Thoracic aorta (tissue), 2 donors: ENCODE results near the gene NRXN2. TPM values are rescaled to one million over a fixed set of nuclear protein-coding genes. Genes with fewer than 3 reads are reported as not detected.

Source experiments
- ATAC-seq: fragments of 150-250 bp; one replicate; pipeline ENCODE4 v1.8.0; 2017; ENCODE audit warnings: low read depth; ENCODE audit not compliant: insufficient number of reproducible peaks, low FRiP score
- DNase-seq: peaks from one replicate; pipeline ENCODE4 v3.0.0-alpha.2; 2020; ENCODE audit warnings: low spot score
- H3K27ac ChIP-seq, 2 donors: fragments of 200-600 bp; sonication (generic); 1 replicate in 1 of 2; 2 replicates in 1 of 2; pipeline ENCODE4 v1.5.1; 2016; ENCODE audit warnings: mild to moderate bottlenecking in 2 of 2, moderate library complexity in 2 of 2
- H3K27me3 ChIP-seq: fragments of 200-600 bp; sonication (generic); replicated peaks from 2 replicates; pipeline ENCODE4 v1.6.0; 2016; ENCODE audit warnings: mild to moderate bottlenecking; ENCODE audit not compliant: insufficient read depth
- H3K36me3 ChIP-seq: fragments of 200-600 bp; sonication (generic); one replicate; pipeline ENCODE4 v1.5.1; 2016
- H3K4me1 ChIP-seq, 2 donors: fragments of 200-600 bp; sonication (generic); 1 replicate in 1 of 2; 2 replicates in 1 of 2; pipeline versions ENCODE4 v1.5.1 to v1.6.0; 2016; ENCODE audit warnings: low read depth in 2 of 2, mild to moderate bottlenecking in 1 of 2; ENCODE audit not compliant: control insufficient read depth in 1 of 2
- H3K4me3 ChIP-seq: fragments of 200-600 bp; sonication (generic); 2 replicates; pipeline ENCODE4 v1.5.1; 2016; ENCODE audit warnings: mild to moderate bottlenecking
- H3K9me3 ChIP-seq: fragments of 200-600 bp; sonication (generic); 2 replicates; pipeline ENCODE4 v1.5.1; 2016
- total RNA-seq, 2 donors: library from RNA; depleted of rRNA; stranded (reverse); fragments of >200 nt; gene quantifications; one replicate each; pipeline versions ENCODE4 v1.1.0 to v1.2.3, GENCODE V29; 2016
- TF ChIP-seq, protein P1 (sequence below): fragments of 200-600 bp; sonication (generic); IDR thresholded peaks from one replicate; pipeline ENCODE4 v1.5.1; 2019; ENCODE audit warnings: antibody characterized with exemption

The NRXN2 gene
- total RNA-seq, 2 donors from 2014 or later, result 40.3 to 41.3 TPM

DNA sequence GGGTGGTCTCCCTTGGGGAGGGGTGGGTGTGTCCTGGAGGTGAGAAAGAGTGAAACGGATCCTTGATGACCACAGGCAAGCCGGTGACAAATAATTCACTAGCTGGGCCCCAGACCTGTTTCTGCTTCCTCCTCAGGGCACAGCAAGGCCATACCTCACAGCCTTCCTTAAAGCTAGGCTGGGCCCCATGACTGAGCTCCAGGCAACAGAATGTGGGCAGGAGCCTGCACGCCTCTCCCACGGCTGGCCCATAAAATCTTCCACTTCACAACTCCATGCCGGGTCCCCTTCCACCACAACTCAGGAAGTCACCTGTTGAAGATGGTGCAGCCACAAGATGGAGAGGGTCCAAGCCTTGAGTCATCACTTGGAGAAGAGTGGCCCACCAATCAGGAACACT, 108.1 kb downstream of the NRXN2 start:
- no peak for DNase-seq
- Histone ChIP-seq H3K4me3 (no peak overlapping the region), H3K9me3 (no peaks in the 10 kb centered on the region), H3K27ac (no peak overlapping the region), H3K27me3 (no peaks in the 10 kb centered on the region), H3K36me3 (peaks cover 10% of the 10 kb centered on the region), H3K4me1 (no peaks in the 10 kb centered on the region)
- TF ChIP-seq, protein P1, sequence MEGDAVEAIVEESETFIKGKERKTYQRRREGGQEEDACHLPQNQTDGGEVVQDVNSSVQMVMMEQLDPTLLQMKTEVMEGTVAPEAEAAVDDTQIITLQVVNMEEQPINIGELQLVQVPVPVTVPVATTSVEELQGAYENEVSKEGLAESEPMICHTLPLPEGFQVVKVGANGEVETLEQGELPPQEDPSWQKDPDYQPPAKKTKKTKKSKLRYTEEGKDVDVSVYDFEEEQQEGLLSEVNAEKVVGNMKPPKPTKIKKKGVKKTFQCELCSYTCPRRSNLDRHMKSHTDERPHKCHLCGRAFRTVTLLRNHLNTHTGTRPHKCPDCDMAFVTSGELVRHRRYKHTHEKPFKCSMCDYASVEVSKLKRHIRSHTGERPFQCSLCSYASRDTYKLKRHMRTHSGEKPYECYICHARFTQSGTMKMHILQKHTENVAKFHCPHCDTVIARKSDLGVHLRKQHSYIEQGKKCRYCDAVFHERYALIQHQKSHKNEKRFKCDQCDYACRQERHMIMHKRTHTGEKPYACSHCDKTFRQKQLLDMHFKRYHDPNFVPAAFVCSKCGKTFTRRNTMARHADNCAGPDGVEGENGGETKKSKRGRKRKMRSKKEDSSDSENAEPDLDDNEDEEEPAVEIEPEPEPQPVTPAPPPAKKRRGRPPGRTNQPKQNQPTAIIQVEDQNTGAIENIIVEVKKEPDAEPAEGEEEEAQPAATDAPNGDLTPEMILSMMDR, result no peak
- ATAC-seq, result no peak

DNA sequence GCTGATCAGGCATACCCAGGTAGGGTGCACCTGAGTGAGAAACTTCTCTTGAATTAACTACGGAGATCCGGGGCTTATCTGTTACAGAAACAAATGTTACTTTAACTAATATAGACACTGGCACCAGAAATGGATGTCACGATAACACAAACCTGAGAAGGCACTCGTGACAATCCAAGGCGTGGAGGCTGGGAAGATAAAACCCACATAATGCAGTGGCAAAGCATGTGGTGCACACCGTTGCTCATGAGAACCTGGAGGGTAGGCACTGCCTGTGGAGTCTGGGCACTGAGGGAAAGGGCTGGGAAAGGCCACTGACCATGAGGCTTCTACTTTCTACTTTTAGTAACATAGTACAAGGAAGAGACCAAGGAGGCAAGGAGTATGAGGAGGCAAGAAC, 109.3 kb downstream of the NRXN2 start:
- Histone ChIP-seq H3K27ac (no peak overlapping the region), H3K36me3 (peaks cover 10% of the 10 kb centered on the region), H3K27me3 (no peaks in the 10 kb centered on the region), H3K9me3 (no peaks in the 10 kb centered on the region), H3K4me1 (peaks cover 3% of the 10 kb centered on the region in 2 donors), H3K4me3 (no peak overlapping the region)
- no peak for ATAC-seq
- DNase-seq, result no peak
- TF ChIP-seq, protein P1, result no peak

DNA sequence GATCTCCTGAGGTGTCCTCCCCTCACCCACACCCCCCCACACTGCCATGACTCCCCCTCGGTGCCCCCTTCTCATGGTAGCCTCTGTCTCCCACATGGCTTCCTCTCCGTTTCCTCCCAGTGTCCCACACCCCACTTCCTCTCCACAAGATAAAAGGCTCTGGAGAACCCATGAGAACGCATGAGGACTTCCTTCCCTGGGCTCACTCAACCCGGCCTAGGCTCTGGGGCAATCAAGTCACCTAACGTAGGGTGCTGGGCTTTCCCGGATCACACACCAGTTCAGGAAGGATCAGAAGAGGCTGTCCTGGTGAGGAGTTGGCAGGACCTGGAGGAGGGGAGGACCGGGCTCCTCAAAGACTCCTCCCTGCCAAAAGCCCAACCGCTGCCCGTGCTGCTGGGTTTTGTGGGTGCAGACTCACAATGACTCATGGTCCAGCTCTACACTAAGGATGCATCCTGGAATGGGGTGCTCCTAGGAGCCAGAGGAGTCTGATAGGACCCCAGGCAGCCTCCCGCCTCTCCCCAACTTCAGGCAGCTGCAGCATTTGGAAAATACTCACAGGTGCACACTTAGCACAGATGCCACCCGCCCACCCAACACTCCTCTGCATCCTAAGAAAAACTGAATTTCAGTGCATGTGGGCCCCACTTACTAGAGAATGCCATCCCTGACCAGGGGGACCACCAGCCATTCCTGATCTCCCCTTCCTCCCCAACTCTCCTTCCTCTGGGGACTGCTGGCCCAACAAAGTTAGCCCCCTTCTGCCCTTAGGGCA, 110.9 kb downstream of the NRXN2 start:
- H3K9me3 ChIP-seq, result no peaks in the 10 kb centered on the region
- no peaks in the 10 kb centered on the region for H3K27me3 ChIP-seq
- no peak overlapping the region for H3K4me3 ChIP-seq
- peaks cover 8 to 9% of the 10 kb centered on the region in 2 donors for H3K4me1 ChIP-seq
- no peak for ATAC-seq
- peaks cover 4% of the 10 kb centered on the region for H3K36me3 ChIP-seq
- TF ChIP-seq, protein P1, result no peak
- no peak overlapping the region for H3K27ac ChIP-seq
- no peak for DNase-seq

DNA sequence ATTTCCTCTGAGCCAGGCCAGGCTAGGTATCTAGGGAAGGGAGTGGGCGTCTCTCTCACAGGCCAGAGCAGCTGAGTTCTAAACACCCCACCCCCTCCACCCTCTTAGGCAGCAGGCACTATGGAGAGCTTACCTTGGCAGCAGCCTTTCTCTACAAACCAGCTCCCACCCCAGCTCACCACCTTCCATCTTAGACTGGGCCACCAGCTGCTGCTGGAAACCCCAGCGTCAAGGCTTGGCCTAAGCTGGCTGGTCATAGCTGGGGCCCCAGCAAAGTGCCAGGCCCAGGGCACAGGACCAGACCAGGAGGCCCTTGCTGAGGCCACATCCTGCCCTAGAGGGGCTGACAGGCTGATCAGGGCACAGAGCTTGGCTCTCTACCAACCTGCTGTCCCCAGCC, 111.8 kb downstream of the NRXN2 start:
- no peaks in the 10 kb centered on the region for H3K9me3 ChIP-seq
- H3K4me3 ChIP-seq, result no peak overlapping the region
- no peak overlapping the region for H3K27ac ChIP-seq
- H3K36me3 ChIP-seq, result peaks cover 4% of the 10 kb centered on the region
- ATAC-seq (no peak), DNase-seq (no peak)
- peaks cover 8 to 9% of the 10 kb centered on the region in 2 donors for H3K4me1 ChIP-seq
- H3K27me3 ChIP-seq, result no peaks in the 10 kb centered on the region
- TF ChIP-seq, protein P1, result no peak

DNA sequence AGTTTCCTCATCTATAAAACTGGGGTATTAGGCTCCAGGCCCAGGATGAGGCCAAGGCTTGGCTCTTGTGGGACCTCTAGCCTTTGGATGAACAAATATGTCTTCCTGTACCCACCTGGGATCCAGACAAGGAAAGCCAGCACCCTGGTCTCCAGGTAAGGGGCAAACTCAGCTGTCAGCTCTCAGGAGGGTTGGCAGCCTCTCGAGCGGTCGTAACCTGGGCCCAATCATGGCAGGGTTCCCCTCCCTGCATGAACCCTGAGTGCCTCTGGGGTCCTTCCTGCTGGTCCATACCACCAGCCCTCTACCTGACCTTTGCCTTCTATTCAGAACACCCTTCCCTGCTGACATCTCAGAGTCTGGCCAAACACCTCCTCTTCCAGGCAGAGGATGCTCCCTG, 112.4 kb downstream of the NRXN2 start:
- DNase-seq (no peak), ATAC-seq (no peak)
- TF ChIP-seq, protein P1, result no peak
- Histone ChIP-seq H3K4me3 (no peak overlapping the region), H3K9me3 (no peaks in the 10 kb centered on the region), H3K36me3 (peaks cover 4% of the 10 kb centered on the region), H3K4me1 (peaks cover 8 to 9% of the 10 kb centered on the region in 2 donors), H3K27me3 (no peaks in the 10 kb centered on the region), H3K27ac (no peak overlapping the region)
